K562 (cell line): Measurements from ENCODE around the gene ADGRB2. TPM values are rescaled to one million over a fixed set of nuclear protein-coding genes. Genes with fewer than 3 reads are reported as not detected.

Experiments
- CBX3 ChIP-seq, 2 experiments: IDR thresholded peaks; 1 replicate in 1 of 2; 2 replicates in 1 of 2; pipeline ENCODE4 v1.6.1; 2012; ENCODE audit warnings: inconsistent platforms in 2 of 2, low read length in 2 of 2, borderline replicate concordance in 1 of 2, control low read depth in 1 of 2
- E2F5 ChIP-seq: sonication (generic); formaldehyde crosslinking; IDR thresholded peaks from 2 replicates; pipeline ENCODE4 v1.8.0; 2022; ENCODE audit warnings: mild to moderate bottlenecking, missing genetic modification reagents
- HDAC2 ChIP-seq: fragments of 450-650 bp; IDR thresholded peaks from 2 replicates; pipeline ENCODE4 v1.6.1; 2016; ENCODE audit warnings: mild to moderate bottlenecking
- KDM1A ChIP-seq, 2 experiments: fragments of 450-650 bp; IDR thresholded peaks; 2 replicates each; pipeline ENCODE4 v1.6.1; 2016; ENCODE audit warnings: mild to moderate bottlenecking in 2 of 2
- RBM15 ChIP-seq: fragments of 200-400 bp; formaldehyde crosslinking; IDR thresholded peaks from 2 replicates; pipeline ENCODE4 v1.6.1; 2018; ENCODE audit warnings: mild to moderate bottlenecking, low read length, moderate library complexity; ENCODE audit not compliant: insufficient read depth
- RBM25 ChIP-seq: fragments of 200-400 bp; formaldehyde crosslinking; IDR thresholded peaks from 2 replicates; pipeline ENCODE4 v1.6.1; 2018; ENCODE audit warnings: low read length, low read depth, moderate library complexity; ENCODE audit not compliant: severe bottlenecking
- RCOR1 ChIP-seq, 2 experiments: IDR thresholded peaks; 2 replicates each; pipeline ENCODE4 v1.6.1; 2012; ENCODE audit warnings: low read depth in 2 of 2, low read length in 2 of 2, borderline replicate concordance in 1 of 2, improper control_type of control experiment in 1 of 2
- SUPT5H ChIP-seq: fragments of 450-650 bp; IDR thresholded peaks from 2 replicates; pipeline ENCODE4 v1.6.1; 2016
- TEAD4 ChIP-seq, 2 experiments: sonication (generic) in 1 of 2; formaldehyde crosslinking in 1 of 2; IDR thresholded peaks; 2 replicates each; pipeline versions ENCODE4 v1.6.1 to v1.8.0; 2012 to 2022; ENCODE audit warnings: borderline replicate concordance in 1 of 2, inconsistent platforms in 1 of 2, low read length in 1 of 2, mild to moderate bottlenecking in 1 of 2, missing genetic modification reagents in 1 of 2
- XRCC5 ChIP-seq: fragments of 200-400 bp; formaldehyde crosslinking; IDR thresholded peaks from 2 replicates; pipeline ENCODE4 v1.6.1; 2017; ENCODE audit warnings: low read depth, mild to moderate bottlenecking, low read length
- ZNF134 ChIP-seq: fragments of 250-450 bp; sonication (Bioruptor Pico); conservative IDR thresholded peaks from 2 replicates; pipeline ENCODE4 v1.4.0; 2020
- ZNF184 ChIP-seq: sonication (generic); formaldehyde crosslinking; IDR thresholded peaks from 2 replicates; pipeline ENCODE4 v1.5.0; 2020; ENCODE audit warnings: missing genetic modification reagents
- ZNF431 ChIP-seq: sonication (generic); formaldehyde crosslinking; IDR thresholded peaks from 2 replicates; pipeline ENCODE4 v1.8.0; 2022; ENCODE audit warnings: mild to moderate bottlenecking, missing genetic modification reagents
- polyA plus RNA-seq, 8 experiments: library from polyadenylated mRNA; depleted of rRNA in 4 of 8; stranded (reverse) in 5 of 8; unstranded in 3 of 8; fragments of >200 nt; fragmentation: Nextera tagmentation in 2 of 8; fragmentation: Illumina TruSeq in 1 of 8; extraction: Ambion mirVana in 2 of 8; extraction: Trizol in 1 of 8; gene quantifications; 2 replicates each; pipeline versions ENCODE4 v1.2.1 to v1.2.3, GENCODE V29; 2011 to 2014; ENCODE audit warnings: inconsistent platforms in 1 of 8, missing spikeins in 1 of 8
- total RNA-seq, 7 experiments: library from RNA; depleted of rRNA in 6 of 7; stranded (reverse); fragments of >200 nt in 6 of 7; fragmentation: Illumina TruSeq in 2 of 7; extraction: Trizol in 2 of 7; gene quantifications; 2 replicates each; pipeline versions ENCODE4 v1.2.1 to v1.2.3, GENCODE V29; 2011 to 2021; ENCODE audit warnings: low replicate concordance in 1 of 7
- TF ChIP-seq, protein P1 (sequence below): fragments of 250-450 bp; sonication (Bioruptor Pico); IDR thresholded peaks from 2 replicates; pipeline ENCODE4 v1.4.0; 2020
- TF ChIP-seq, protein P2 (sequence below): fragments of 250-450 bp; sonication (Bioruptor Pico); IDR thresholded peaks from 2 replicates; pipeline ENCODE4 v1.4.0; 2020; ENCODE audit warnings: mild to moderate bottlenecking, moderate library complexity, borderline replicate concordance

The ADGRB2 gene
- total and polyA plus RNA-seq, 9 of the 15 experiments (the other 6 are each of a cell fraction or from before 2014, with no cell fraction given) = 0.04 to 0.23 (median 0.20) TPM; not detected in 2

GRCh38 chr1:31812158-31812829 lies 48.2 kb upstream of the ADGRB2 start (continued):
- TF ChIP-seq, protein P1, sequence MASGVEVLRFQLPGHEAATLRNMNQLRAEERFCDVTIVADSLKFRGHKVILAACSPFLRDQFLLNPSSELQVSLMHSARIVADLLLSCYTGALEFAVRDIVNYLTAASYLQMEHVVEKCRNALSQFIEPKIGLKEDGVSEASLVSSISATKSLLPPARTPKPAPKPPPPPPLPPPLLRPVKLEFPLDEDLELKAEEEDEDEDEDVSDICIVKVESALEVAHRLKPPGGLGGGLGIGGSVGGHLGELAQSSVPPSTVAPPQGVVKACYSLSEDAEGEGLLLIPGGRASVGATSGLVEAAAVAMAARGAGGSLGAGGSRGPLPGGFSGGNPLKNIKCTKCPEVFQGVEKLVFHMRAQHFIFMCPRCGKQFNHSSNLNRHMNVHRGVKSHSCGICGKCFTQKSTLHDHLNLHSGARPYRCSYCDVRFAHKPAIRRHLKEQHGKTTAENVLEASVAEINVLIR (CRISPR knock-in tag) = no peak
- peak; percentile 87 to 93 for TF ChIP-seq KDM1A (IDR thresholded peaks at IDR 0.05)
- peak in 1 of 2 experiments; percentile 79; a peak in 2 of 3 replicates for TF ChIP-seq CBX3 (IDR thresholded peaks at IDR 0.05; ENCODE audit: borderline replicate concordance in 1 of 2, low read length in 2 of 2)
- no peak for TF ChIP-seq ZNF184 (CRISPR knock-in tag)
- TF ChIP-seq ZNF431 (CRISPR knock-in tag) = no peak
- no peak for TF ChIP-seq SUPT5H
- TF ChIP-seq HDAC2 = peak; percentile 93
- no peak for TF ChIP-seq RBM15
- TF ChIP-seq XRCC5 = no peak
- peak; percentile 99 for TF ChIP-seq RBM25
- 0 out of 2 replicates have a peak, but pooled peaks have one; percentile 25 for TF ChIP-seq E2F5 (CRISPR knock-in tag)
- TF ChIP-seq RCOR1 (IDR thresholded peaks at IDR 0.05; ENCODE audit: borderline replicate concordance in 1 of 2, low read depth in 2 of 2, low read length in 2 of 2) = peak; percentile 68 to 79; a peak in 3 of 4 replicates
- TF ChIP-seq TEAD4 (IDR thresholded peaks at IDR 0.05; ENCODE audit: low read length) = no peak
- no peak for TF ChIP-seq TEAD4 (CRISPR knock-in tag; IDR thresholded peaks at IDR 0.05; ENCODE audit: borderline replicate concordance)
- no peak for TF ChIP-seq ZNF134 (CRISPR knock-in tag)
- TF ChIP-seq, protein P2, sequence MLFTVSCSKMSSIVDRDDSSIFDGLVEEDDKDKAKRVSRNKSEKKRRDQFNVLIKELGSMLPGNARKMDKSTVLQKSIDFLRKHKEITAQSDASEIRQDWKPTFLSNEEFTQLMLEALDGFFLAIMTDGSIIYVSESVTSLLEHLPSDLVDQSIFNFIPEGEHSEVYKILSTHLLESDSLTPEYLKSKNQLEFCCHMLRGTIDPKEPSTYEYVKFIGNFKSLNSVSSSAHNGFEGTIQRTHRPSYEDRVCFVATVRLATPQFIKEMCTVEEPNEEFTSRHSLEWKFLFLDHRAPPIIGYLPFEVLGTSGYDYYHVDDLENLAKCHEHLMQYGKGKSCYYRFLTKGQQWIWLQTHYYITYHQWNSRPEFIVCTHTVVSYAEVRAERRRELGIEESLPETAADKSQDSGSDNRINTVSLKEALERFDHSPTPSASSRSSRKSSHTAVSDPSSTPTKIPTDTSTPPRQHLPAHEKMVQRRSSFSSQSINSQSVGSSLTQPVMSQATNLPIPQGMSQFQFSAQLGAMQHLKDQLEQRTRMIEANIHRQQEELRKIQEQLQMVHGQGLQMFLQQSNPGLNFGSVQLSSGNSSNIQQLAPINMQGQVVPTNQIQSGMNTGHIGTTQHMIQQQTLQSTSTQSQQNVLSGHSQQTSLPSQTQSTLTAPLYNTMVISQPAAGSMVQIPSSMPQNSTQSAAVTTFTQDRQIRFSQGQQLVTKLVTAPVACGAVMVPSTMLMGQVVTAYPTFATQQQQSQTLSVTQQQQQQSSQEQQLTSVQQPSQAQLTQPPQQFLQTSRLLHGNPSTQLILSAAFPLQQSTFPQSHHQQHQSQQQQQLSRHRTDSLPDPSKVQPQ (CRISPR knock-in tag) = no peak
